GM19099 (cell line): ENCODE data around the gene CRYGS.
A peak's percentile ranks its signal among the peaks of the same experiment; 100 is the strongest.

Experiments
- POLR2A ChIP-seq: IDR thresholded peaks from 3 replicates; pipeline ENCODE4 v1.6.1; 2011; ENCODE audit warnings: low read depth; ENCODE audit not compliant: insufficient read length; ENCODE audit errors: extremely low read depth

CRYGS gene

GRCh38 chr3:186529201-186529999 lies 14.8 kb downstream of the CRYGS start:
- TF ChIP-seq POLR2A, result no peak

- TF ChIP-seq POLR2A, result no peak
These were observed 17.9 kb downstream of the CRYGS start for GRCh38 chr3:186526256-186526606.

- peak; percentile 23 for TF ChIP-seq POLR2A
These were observed 18.6 kb downstream of the CRYGS start for GRCh38 chr3:186525369-186526255.

- no peak for TF ChIP-seq POLR2A
These were observed 19.6 kb downstream of the CRYGS start for GRCh38 chr3:186524616-186525015.

GRCh38 chr3:186523434-186523833 lies 20.7 kb downstream of the CRYGS start:
- no peak for TF ChIP-seq POLR2A

GRCh38 chr3:186523022-186523421 lies 21.2 kb downstream of the CRYGS start:
- no peak for TF ChIP-seq POLR2A

- no peak for TF ChIP-seq POLR2A
These were observed 23.0 kb downstream of the CRYGS start for GRCh38 chr3:186520957-186521842.

GRCh38 chr3:186520431-186520830 lies 23.7 kb downstream of the CRYGS start:
- no peak for TF ChIP-seq POLR2A

GRCh38 chr3:186519021-186519658 lies 25.0 kb downstream of the CRYGS start:
- TF ChIP-seq POLR2A, result peak; percentile 65

GRCh38 chr3:186517218-186517617 lies 27.0 kb downstream of the CRYGS start:
- TF ChIP-seq POLR2A, result no peak

- TF ChIP-seq POLR2A, result no peak
These were observed 27.5 kb downstream of the CRYGS start for GRCh38 chr3:186516646-186517045.

- TF ChIP-seq POLR2A, result no peak
These were observed 29.1 kb downstream of the CRYGS start for GRCh38 chr3:186515125-186515524.

GRCh38 chr3:186514296-186515002 lies 29.7 kb downstream of the CRYGS start:
- TF ChIP-seq POLR2A, result no peak

- no peak for TF ChIP-seq POLR2A
These were observed 30.8 kb downstream of the CRYGS start for GRCh38 chr3:186513386-186513785.
